Measurements from ENCODE around the gene SCN7A.

GRCh38 chr2:166361351-166362153 is 132.5 kb downstream of the SCN7A start:
- TF ChIP-seq CTCF (IDR thresholded peaks at IDR 0.05) = peak; percentile 21 to 47 (median 39)
- TF ChIP-seq POLR2AphosphoS5 (IDR thresholded peaks at IDR 0.05) = no peak
- no peak for TF ChIP-seq POLR2A (IDR thresholded peaks at IDR 0.05)
